ENCODE results near the gene LDHA. TPM values are rescaled to one million over a fixed set of nuclear protein-coding genes. Genes with fewer than 3 reads are reported as not detected.

The LDHA gene
- polyA plus RNA-seq, 4 donors: 231 to 319 (median 268) TPM

Other genes starting within 250 kb of the LDHA start
- gene MRGPRX4, start 221.7 kb upstream of the LDHA start, polyA plus RNA-seq (ENCODE audit: insufficient read length in 4 of 4): not detected
- under 1 TPM in 1 of 4 donors, not detected in 3; 0.37 TPM for gene SAA4, start 157.8 kb upstream of the LDHA start, polyA plus RNA-seq (ENCODE audit: insufficient read length in 4 of 4)
- gene SAA2, start 145.9 kb upstream of the LDHA start, polyA plus RNA-seq (ENCODE audit: insufficient read length in 4 of 4): under 1 TPM in 2 of 4 donors, not detected in 2; 0.14 to 0.32 TPM
- gene SAA1, start 128.3 kb upstream of the LDHA start, polyA plus RNA-seq (ENCODE audit: insufficient read length in 4 of 4): not detected
- 10 to 100 TPM; 18.9 to 27.6 (median 24.4) TPM for gene HPS5, start 72.4 kb upstream of the LDHA start, polyA plus RNA-seq (ENCODE audit: insufficient read length in 4 of 4)
- gene GTF2H1, start 72.0 kb upstream of the LDHA start, polyA plus RNA-seq (ENCODE audit: insufficient read length in 4 of 4): 10 to 100 TPM; 45.1 to 64.1 (median 58.0) TPM
- under 1 TPM in 3 of 4 donors, not detected in 1; 0.13 to 0.64 (median 0.34) TPM for gene LDHC, start 17.8 kb downstream of the LDHA start, polyA plus RNA-seq (ENCODE audit: insufficient read length in 4 of 4)
- 1 to 10 TPM in 3 of 4 donors, under 1 TPM in 1; 0.69 to 1.7 (median 1.2) TPM for gene LDHAL6A, start 61.3 kb downstream of the LDHA start, polyA plus RNA-seq (ENCODE audit: insufficient read length in 4 of 4)
- gene TSG101, start 132.4 kb downstream of the LDHA start, polyA plus RNA-seq (ENCODE audit: insufficient read length in 4 of 4): 100 to 1,000 TPM; 134 to 189 (median 148) TPM
- gene UEVLD, start 194.2 kb downstream of the LDHA start, polyA plus RNA-seq (ENCODE audit: insufficient read length in 4 of 4): 10 to 100 TPM; 18.0 to 23.9 (median 19.9) TPM
- gene MISFA, start 205.2 kb downstream of the LDHA start, polyA plus RNA-seq (ENCODE audit: insufficient read length in 4 of 4): 10 to 100 TPM in 2 of 4 donors, 1 to 10 TPM in 2; 4.2 to 16.1 (median 9.5) TPM
- gene SPTY2D1, start 239.8 kb downstream of the LDHA start, polyA plus RNA-seq (ENCODE audit: insufficient read length in 4 of 4): 10 to 100 TPM; 22.7 to 29.7 (median 26.5) TPM